H9 (cell line): ENCODE data around the gene MBD2. TPM values are rescaled to one million over a fixed set of nuclear protein-coding genes. Genes with fewer than 3 reads are reported as not detected.

Source experiments
- DNase-seq: peaks from one replicate; pipeline ENCODE4 v3.0.0-alpha.2; 2017
- H2AFZ ChIP-seq: one replicate; pipeline ENCODE4 v1.6.1; 2013; ENCODE audit warnings: mild to moderate bottlenecking, low read length, control low read depth, moderate library complexity
- H2AK5ac ChIP-seq: 2 replicates; pipeline ENCODE4 v1.6.1; 2013; ENCODE audit warnings: low read length, control low read depth, mixed read lengths; ENCODE audit not compliant: insufficient read length
- H2BK120ac ChIP-seq: one replicate; pipeline ENCODE4 v1.6.1; 2013; ENCODE audit warnings: low read depth, mild to moderate bottlenecking, low read length, control low read depth, inconsistent platforms; ENCODE audit not compliant: poor library complexity, severe bottlenecking
- H2BK12ac ChIP-seq: 2 replicates; pipeline ENCODE4 v1.6.1; 2013; ENCODE audit warnings: low read length, control low read depth, mixed read lengths, low read depth; ENCODE audit not compliant: insufficient read length
- H2BK15ac ChIP-seq: 2 replicates; pipeline ENCODE4 v1.6.1; 2013; ENCODE audit warnings: low read depth, low read length, control low read depth
- H2BK20ac ChIP-seq: one replicate; pipeline ENCODE4 v1.6.1; 2013; ENCODE audit warnings: low read depth, mild to moderate bottlenecking, low read length, control low read depth, inconsistent platforms; ENCODE audit not compliant: poor library complexity, severe bottlenecking
- H2BK5ac ChIP-seq: 2 replicates; pipeline ENCODE4 v1.6.1; 2013; ENCODE audit warnings: low read length, control low read depth, mixed read lengths; ENCODE audit not compliant: insufficient read length
- H3K14ac ChIP-seq: 2 replicates; pipeline ENCODE4 v1.6.1; 2013; ENCODE audit warnings: low read length, control low read depth; ENCODE audit not compliant: insufficient read depth
- H3K18ac ChIP-seq: 2 replicates; pipeline ENCODE4 v1.6.1; 2013; ENCODE audit warnings: low read depth, mild to moderate bottlenecking, mixed read lengths, low read length, control low read depth; ENCODE audit not compliant: insufficient read length
- H3K23ac ChIP-seq: 2 replicates; pipeline ENCODE4 v1.6.1; 2013; ENCODE audit warnings: low read length, control low read depth, mixed read lengths, low read depth; ENCODE audit not compliant: insufficient read length
- H3K23me2 ChIP-seq: 2 replicates; pipeline ENCODE4 v1.6.1; 2013; ENCODE audit warnings: low read depth, mild to moderate bottlenecking, mixed read lengths, low read length, control low read depth; ENCODE audit not compliant: insufficient read length, poor library complexity, severe bottlenecking
- H3K27ac ChIP-seq: 2 replicates; pipeline ENCODE4 v1.5.1; 2013; ENCODE audit warnings: low read length, control low read depth, mixed read lengths, low read depth; ENCODE audit not compliant: insufficient read length
- H3K27me3 ChIP-seq: 2 replicates; pipeline ENCODE4 v1.6.1; 2013; ENCODE audit warnings: low read length, control low read depth, inconsistent platforms; ENCODE audit not compliant: insufficient read depth
- H3K4ac ChIP-seq: 2 replicates; pipeline ENCODE4 v1.6.1; 2013; ENCODE audit warnings: low read depth, mild to moderate bottlenecking, control low read depth, inconsistent platforms, low read length, moderate library complexity
- H3K4me1 ChIP-seq: 2 replicates; pipeline ENCODE4 v1.6.1; 2013; ENCODE audit warnings: low read length, control low read depth, inconsistent platforms; ENCODE audit not compliant: insufficient read depth
- H3K4me2 ChIP-seq: 2 replicates; pipeline ENCODE4 v1.6.1; 2013; ENCODE audit warnings: low read length, control low read depth, mixed read lengths; ENCODE audit not compliant: insufficient read length, insufficient read depth
- H3K56ac ChIP-seq: 2 replicates; pipeline ENCODE4 v1.6.1; 2013; ENCODE audit warnings: low read depth, mild to moderate bottlenecking, mixed read lengths, low read length, control low read depth; ENCODE audit not compliant: insufficient read length
- H3K79me1 ChIP-seq: 2 replicates; pipeline ENCODE4 v1.6.1; 2013; ENCODE audit warnings: low read depth, mild to moderate bottlenecking, moderate library complexity, low read length, control low read depth, inconsistent platforms; ENCODE audit not compliant: insufficient read depth, poor library complexity, severe bottlenecking
- H3K79me2 ChIP-seq: 2 replicates; pipeline ENCODE4 v1.6.1; 2013; ENCODE audit warnings: low read length, control low read depth, inconsistent platforms; ENCODE audit not compliant: insufficient read depth
- H3K9ac ChIP-seq: 2 replicates; pipeline ENCODE4 v1.6.1; 2013; ENCODE audit warnings: low read length, control low read depth, mixed read lengths; ENCODE audit not compliant: insufficient read length; ENCODE audit errors: extremely low read depth
- H3K9me3 ChIP-seq: one replicate; pipeline ENCODE4 v1.6.1; 2013; ENCODE audit warnings: low read depth, low read length, inconsistent platforms; ENCODE audit not compliant: control insufficient read depth
- H3T11ph ChIP-seq: one replicate; pipeline ENCODE4 v1.6.1; 2013; ENCODE audit warnings: mild to moderate bottlenecking, low read length, control low read depth, inconsistent platforms
- H4K20me1 ChIP-seq: one replicate; pipeline ENCODE4 v1.6.1; 2013; ENCODE audit not compliant: control insufficient read depth, insufficient read length, insufficient read depth
- H4K5ac ChIP-seq: 2 replicates; pipeline ENCODE4 v1.6.1; 2013; ENCODE audit warnings: low read depth, mild to moderate bottlenecking, mixed read lengths, low read length, control low read depth; ENCODE audit not compliant: insufficient read length
- H4K8ac ChIP-seq: replicated peaks from 2 replicates; pipeline ENCODE4 v1.6.1; 2013; ENCODE audit warnings: low read length, control low read depth, mixed read lengths, low read depth; ENCODE audit not compliant: insufficient read length
- H4K91ac ChIP-seq: 2 replicates; pipeline ENCODE4 v1.6.1; 2013; ENCODE audit warnings: low read depth, mild to moderate bottlenecking, moderate library complexity, mixed read lengths, low read length, control low read depth; ENCODE audit not compliant: insufficient read length
- H3K27ac Mint-ChIP-seq, 3 experiments: 2 replicates in 2 of 3; 3 replicates in 1 of 3; pipeline ENCODE4 v1.8.0; 2020 to 2021; ENCODE audit warnings: mixed read lengths in 3 of 3, mild to moderate bottlenecking in 1 of 3, moderate library complexity in 1 of 3
- H3K27me3 Mint-ChIP-seq: 2 replicates; pipeline ENCODE4 v1.8.0; 2021; ENCODE audit warnings: low read depth, mild to moderate bottlenecking, moderate library complexity, mixed read lengths
- H3K36me3 Mint-ChIP-seq, 3 experiments: 2 replicates in 2 of 3; 3 replicates in 1 of 3; pipeline ENCODE4 v1.8.0; 2020 to 2021; ENCODE audit warnings: low read depth in 3 of 3, mixed read lengths in 3 of 3; ENCODE audit not compliant: insufficient read depth in 1 of 3
- H3K4me1 Mint-ChIP-seq, 2 experiments: 2 replicates each; pipeline ENCODE4 v1.8.0; 2020; ENCODE audit warnings: mixed read lengths in 2 of 2
- H3K4me3 Mint-ChIP-seq, 2 experiments: 2 replicates in 1 of 2; 3 replicates in 1 of 2; pipeline ENCODE4 v1.8.0; 2020 to 2021; ENCODE audit warnings: mild to moderate bottlenecking in 2 of 2, mixed read lengths in 2 of 2, moderate library complexity in 1 of 2
- H3K9me3 Mint-ChIP-seq, 2 experiments: 2 replicates in 1 of 2; 3 replicates in 1 of 2; pipeline ENCODE4 v1.8.0; 2020; ENCODE audit warnings: mild to moderate bottlenecking in 2 of 2, mixed read lengths in 2 of 2, moderate library complexity in 1 of 2
- CTCF ChIP-seq: fragments of 200-600 bp; sonication (generic); conservative IDR thresholded peaks from 3 replicates; pipeline ENCODE4 v1.8.0; 2021; ENCODE audit warnings: antibody characterized with exemption, mild to moderate bottlenecking
- WGBS: extraction: QIAGEN DNeasy Blood & Tissue Kit; methylation state at CpG from one replicate; pipeline ENCODE4 v1.1.7; 2013; ENCODE audit warnings: missing lambda C conversion rate, low lambda C conversion rate, mixed read lengths; ENCODE audit not compliant: insufficient read length; ENCODE audit errors: extremely low coverage; 5-methylcytosine and 5-hydroxymethylcytosine counted together
- total RNA-seq: library from RNA; stranded (reverse); gene quantifications from 2 replicates; pipeline ENCODE4 v1.2.1, GENCODE V29; 2021

Gene MBD2
- total RNA-seq, 1 experiment from 2014 or later: 34.0 TPM

GRCh38 chr18:54223568-54224241, 764 bp downstream of the MBD2 start:
- Histone ChIP-seq H2AK5ac (no peak overlapping the region), H3K9me3 (no peaks in the 10 kb centered on the region), H4K8ac (no peak overlapping the region), H2BK20ac (no peak overlapping the region), H4K5ac (no peak overlapping the region), H3K4me1 (no peaks in the 10 kb centered on the region; the same call in 1 of the 2 replicates), H3K23ac (no peak overlapping the region), H3K14ac (no peak overlapping the region), H2AFZ (no peak overlapping the region), H4K20me1 (no peaks in the 10 kb centered on the region), H3K79me2 (peaks cover 38% of the 10 kb centered on the region), H2BK15ac (no peak overlapping the region), H3T11ph (no peak overlapping the region), H2BK120ac (no peak overlapping the region), H2BK12ac (no peak overlapping the region), H3K9ac (peak overlapping the region; percentile 66), H3K18ac (no peak overlapping the region), H3K27me3 (no peaks in the 10 kb centered on the region; the same call in 1 of the 2 replicates), H3K27ac (no peak overlapping the region), H3K4me2 (peak overlapping the region; percentile 99), H3K56ac (no peak overlapping the region), H2BK5ac (no peak overlapping the region), H3K23me2 (peaks cover 7% of the 10 kb centered on the region), H3K4ac (no peak overlapping the region), H3K79me1 (peaks cover 3% of the 10 kb centered on the region), H4K91ac (no peak overlapping the region)
- peaks cover 42 to 47% of the 10 kb centered on the region in 2 experiments for H3K4me1 Mint-ChIP-seq
- peak overlapping the region in 2 of 3 experiments; percentile 64 to 93; a peak in 3 of 7 replicates for H3K27ac Mint-ChIP-seq
- no CpG with 5 or more reads among the region's 39 CpGs for WGBS
- H3K36me3 Mint-ChIP-seq: peaks cover 4 to 9% (median 8%) of the 10 kb centered on the region in 3 experiments; a peak in 5 of 7 replicates
- no peak for TF ChIP-seq CTCF
- no peaks in the 10 kb centered on the region for H3K9me3 Mint-ChIP-seq
- peak; percentile 32 for DNase-seq
- H3K4me3 Mint-ChIP-seq: peak overlapping the region; percentile 92 to 97
- H3K27me3 Mint-ChIP-seq: no peaks in the 10 kb centered on the region; the same call in 1 of the 2 replicates
